Left ventricle myocardium inferior (tissue), 1 donor: ENCODE data around the gene TBATA. TPM values are rescaled to one million over a fixed set of nuclear protein-coding genes. Genes with fewer than 3 reads are reported as not detected.

ENCODE experiments used
- DNase-seq: peaks from one replicate; pipeline ENCODE4 v3.0.0-alpha.2; 2020
- H3K27ac ChIP-seq: fragments of 200-600 bp; replicated peaks from 2 replicates; pipeline ENCODE4 v1.8.0; 2021
- H3K27me3 ChIP-seq: fragments of 200-600 bp; 2 replicates; pipeline ENCODE4 v1.8.0; 2021; ENCODE audit warnings: low read depth
- H3K36me3 ChIP-seq: fragments of 200-600 bp; 2 replicates; pipeline ENCODE4 v1.8.0; 2021
- H3K4me1 ChIP-seq: fragments of 200-600 bp; 2 replicates; pipeline ENCODE4 v1.8.0; 2021
- H3K4me3 ChIP-seq: fragments of 200-600 bp; 2 replicates; pipeline ENCODE4 v1.8.0; 2021; ENCODE audit warnings: mild to moderate bottlenecking, moderate library complexity
- H3K9me3 ChIP-seq: fragments of 200-600 bp; replicated peaks from 2 replicates; pipeline ENCODE4 v1.8.0; 2021
- CTCF ChIP-seq: fragments of 200-600 bp; IDR thresholded peaks from 2 replicates; pipeline ENCODE4 v1.8.0; 2021; ENCODE audit warnings: antibody characterized with exemption, mild to moderate bottlenecking, borderline replicate concordance
- intact Hi-C: fragments of 100-400 bp; cut with micrococcal nuclease; formaldehyde crosslinking; loops from one replicate; pipeline ENCODE4 v1.11.0; 2022
- total RNA-seq: library from RNA; stranded (reverse); fragmentation: NEBNext Ultra II Directional; extraction: Animal tissue kit (Norgen Biotek cat#: 25700); gene quantifications from one replicate; pipeline ENCODE4 v1.2.1, GENCODE V29; 2021
- donor health status: DM: no; HTN: yes; CAD: no; lungs with severe emphysema.

Gene TBATA
- total RNA-seq, 1 donor from 2014 or later, result not detected

GRCh38 chr10:70780772-70781171 is 4.4 kb downstream of the TBATA start:
- DNase-seq, result no peak
- Histone ChIP-seq H3K36me3 (no peaks in the 10 kb centered on the region), H3K27ac (no peak overlapping the region), H3K4me3 (no peak overlapping the region), H3K27me3 (peaks cover 14% of the 10 kb centered on the region), H3K4me1 (peaks cover 13% of the 10 kb centered on the region), H3K9me3 (no peaks in the 10 kb centered on the region)
- intact Hi-C loops, result no loop called here
- no peak for TF ChIP-seq CTCF

- H3K27ac ChIP-seq, result no peak overlapping the region
- DNase-seq, result no peak
Measured at GRCh38 chr10:70780370-70780760, 4.8 kb downstream of the TBATA start.

GRCh38 chr10:70779511-70780369 is 5.4 kb downstream of the TBATA start:
- intact Hi-C loops, result no loop called here
- no peak for DNase-seq

More at GRCh38 chr10:70780370-70780760, 4.8 kb downstream of the TBATA start:
- Histone ChIP-seq H3K4me3 (no peak overlapping the region), H3K9me3 (no peaks in the 10 kb centered on the region), H3K36me3 (no peaks in the 10 kb centered on the region), H3K27me3 (peaks cover 12% of the 10 kb centered on the region), H3K4me1 (peaks cover 13% of the 10 kb centered on the region)
- intact Hi-C loops, result no loop called here
- no peak for TF ChIP-seq CTCF

GRCh38 chr10:70779088-70779487 is 6.1 kb downstream of the TBATA start:
- Histone ChIP-seq H3K27ac (no peak overlapping the region), H3K36me3 (no peaks in the 10 kb centered on the region), H3K4me3 (no peak overlapping the region), H3K4me1 (peaks cover 13% of the 10 kb centered on the region), H3K27me3 (no peaks in the 10 kb centered on the region), H3K9me3 (no peaks in the 10 kb centered on the region)
- no peak for DNase-seq
- intact Hi-C loops, result no loop called here
- TF ChIP-seq CTCF, result no peak

More at GRCh38 chr10:70779511-70780369, 5.4 kb downstream of the TBATA start:
- no peak overlapping the region for H3K27ac ChIP-seq
- peaks cover 5% of the 10 kb centered on the region for H3K27me3 ChIP-seq
- peaks cover 13% of the 10 kb centered on the region for H3K4me1 ChIP-seq
- no peaks in the 10 kb centered on the region for H3K36me3 ChIP-seq
- TF ChIP-seq CTCF, result no peak
- no peaks in the 10 kb centered on the region for H3K9me3 ChIP-seq
- H3K4me3 ChIP-seq, result no peak overlapping the region

- intact Hi-C loops, result no loop called here
- DNase-seq, result no peak
Measured at GRCh38 chr10:70778267-70778924, 6.8 kb downstream of the TBATA start.

More at GRCh38 chr10:70778267-70778924, 6.8 kb downstream of the TBATA start:
- no peak overlapping the region for H3K27ac ChIP-seq
- TF ChIP-seq CTCF, result no peak
- H3K36me3 ChIP-seq, result no peaks in the 10 kb centered on the region
- no peak overlapping the region for H3K4me3 ChIP-seq
- H3K4me1 ChIP-seq, result peaks cover 13% of the 10 kb centered on the region
- no peaks in the 10 kb centered on the region for H3K9me3 ChIP-seq
- no peaks in the 10 kb centered on the region for H3K27me3 ChIP-seq
